ENCODE results near the gene NCKIPSD.

Gene NCKIPSD

GRCh38 chr3:48655063-48655462 is 30.7 kb downstream of the NCKIPSD start:
- Histone ChIP-seq H3K36me3 (ENCODE audit: insufficient read depth, low read length) (no peaks in the 10 kb centered on the region), H3K9me3 (ENCODE audit: control insufficient read depth, insufficient read depth, low read length) (no peaks in the 10 kb centered on the region), H3K9ac (ENCODE audit: low read depth, low read length) (peak overlapping the region; percentile 49), H3K4me1 (ENCODE audit: insufficient read depth, low read length) (no peaks in the 10 kb centered on the region)

- no peak overlapping the region for H3K9ac ChIP-seq (ENCODE audit: low read depth, low read length)
- H3K9me3 ChIP-seq (ENCODE audit: control insufficient read depth, insufficient read depth, low read length): no peaks in the 10 kb centered on the region
- H3K4me1 ChIP-seq (ENCODE audit: insufficient read depth, low read length): no peaks in the 10 kb centered on the region
- H3K36me3 ChIP-seq (ENCODE audit: insufficient read depth, low read length): no peaks in the 10 kb centered on the region
Measured at GRCh38 chr3:48652923-48653715, 32.6 kb downstream of the NCKIPSD start.

- Histone ChIP-seq H3K9ac (ENCODE audit: low read depth, low read length) (no peak overlapping the region), H3K36me3 (ENCODE audit: insufficient read depth, low read length) (no peaks in the 10 kb centered on the region), H3K9me3 (ENCODE audit: control insufficient read depth, insufficient read depth, low read length) (no peaks in the 10 kb centered on the region), H3K4me1 (ENCODE audit: insufficient read depth, low read length) (no peaks in the 10 kb centered on the region)
Measured at GRCh38 chr3:48651771-48652170, 33.9 kb downstream of the NCKIPSD start.

- Histone ChIP-seq H3K36me3 (ENCODE audit: insufficient read depth, low read length) (no peaks in the 10 kb centered on the region), H3K9me3 (ENCODE audit: control insufficient read depth, insufficient read depth, low read length) (no peaks in the 10 kb centered on the region), H3K4me1 (ENCODE audit: insufficient read depth, low read length) (no peaks in the 10 kb centered on the region), H3K9ac (ENCODE audit: low read depth, low read length) (no peak overlapping the region)
Measured at GRCh38 chr3:48650723-48651122, 35.0 kb downstream of the NCKIPSD start.

GRCh38 chr3:48648188-48648850 is 37.4 kb downstream of the NCKIPSD start:
- no peaks in the 10 kb centered on the region for H3K9me3 ChIP-seq (ENCODE audit: control insufficient read depth, insufficient read depth, low read length)
- no peaks in the 10 kb centered on the region for H3K36me3 ChIP-seq (ENCODE audit: insufficient read depth, low read length)
- no peak overlapping the region for H3K9ac ChIP-seq (ENCODE audit: low read depth, low read length)
- H3K4me1 ChIP-seq (ENCODE audit: insufficient read depth, low read length): no peaks in the 10 kb centered on the region

GRCh38 chr3:48647714-48648113 is 38.0 kb downstream of the NCKIPSD start:
- H3K36me3 ChIP-seq (ENCODE audit: insufficient read depth, low read length): no peaks in the 10 kb centered on the region
- no peaks in the 10 kb centered on the region for H3K9me3 ChIP-seq (ENCODE audit: control insufficient read depth, insufficient read depth, low read length)

GRCh38 chr3:48644898-48645760 is 40.6 kb downstream of the NCKIPSD start:
- no peaks in the 10 kb centered on the region for H3K4me1 ChIP-seq (ENCODE audit: insufficient read depth, low read length)
- no peak overlapping the region for H3K9ac ChIP-seq (ENCODE audit: low read depth, low read length)
- no peaks in the 10 kb centered on the region; the same call in 1 of the 2 replicates for H3K36me3 ChIP-seq (ENCODE audit: insufficient read depth, low read length)
- no peaks in the 10 kb centered on the region for H3K9me3 ChIP-seq (ENCODE audit: control insufficient read depth, insufficient read depth, low read length)

More at GRCh38 chr3:48647714-48648113, 38.0 kb downstream of the NCKIPSD start:
- no peak overlapping the region for H3K9ac ChIP-seq (ENCODE audit: low read depth, low read length)
- no peaks in the 10 kb centered on the region for H3K4me1 ChIP-seq (ENCODE audit: insufficient read depth, low read length)

GRCh38 chr3:48642605-48643004 is 43.1 kb downstream of the NCKIPSD start:
- Histone ChIP-seq H3K36me3 (ENCODE audit: insufficient read depth, low read length) (no peaks in the 10 kb centered on the region; the same call in 1 of the 2 replicates), H3K9me3 (ENCODE audit: control insufficient read depth, insufficient read depth, low read length) (no peaks in the 10 kb centered on the region), H3K9ac (ENCODE audit: low read depth, low read length) (no peak overlapping the region), H3K4me1 (ENCODE audit: insufficient read depth, low read length) (no peaks in the 10 kb centered on the region)

GRCh38 chr3:48641396-48641795 is 44.3 kb downstream of the NCKIPSD start:
- H3K4me1 ChIP-seq (ENCODE audit: insufficient read depth, low read length): peaks cover 9% of the 10 kb centered on the region
- no peaks in the 10 kb centered on the region for H3K9me3 ChIP-seq (ENCODE audit: control insufficient read depth, insufficient read depth, low read length)
- no peak overlapping the region for H3K9ac ChIP-seq (ENCODE audit: low read depth, low read length)
- no peaks in the 10 kb centered on the region; the same call in 1 of the 2 replicates for H3K36me3 ChIP-seq (ENCODE audit: insufficient read depth, low read length)

GRCh38 chr3:48639944-48640606 is 45.6 kb downstream of the NCKIPSD start:
- peaks cover 9% of the 10 kb centered on the region for H3K4me1 ChIP-seq (ENCODE audit: insufficient read depth, low read length)
- no peaks in the 10 kb centered on the region; the same call in 1 of the 2 replicates for H3K36me3 ChIP-seq (ENCODE audit: insufficient read depth, low read length)
- H3K9me3 ChIP-seq (ENCODE audit: control insufficient read depth, insufficient read depth, low read length): no peaks in the 10 kb centered on the region
- no peak overlapping the region for H3K9ac ChIP-seq (ENCODE audit: low read depth, low read length)

GRCh38 chr3:48637305-48637704 is 48.4 kb downstream of the NCKIPSD start:
- Histone ChIP-seq H3K9ac (ENCODE audit: low read depth, low read length) (no peak overlapping the region), H3K4me1 (ENCODE audit: insufficient read depth, low read length) (peaks cover 17% of the 10 kb centered on the region), H3K36me3 (ENCODE audit: insufficient read depth, low read length) (peaks cover 5% of the 10 kb centered on the region), H3K9me3 (ENCODE audit: control insufficient read depth, insufficient read depth, low read length) (no peaks in the 10 kb centered on the region)

GRCh38 chr3:48636149-48636655 is 49.5 kb downstream of the NCKIPSD start:
- peaks cover 8% of the 10 kb centered on the region for H3K36me3 ChIP-seq (ENCODE audit: insufficient read depth, low read length)
- H3K9me3 ChIP-seq (ENCODE audit: control insufficient read depth, insufficient read depth, low read length): no peaks in the 10 kb centered on the region
- peak overlapping the region; percentile 97 for H3K9ac ChIP-seq (ENCODE audit: low read depth, low read length)

GRCh38 chr3:48635222-48636021 is 50.3 kb downstream of the NCKIPSD start, which contains the start of gene SLC26A6:
Gene SLC26A6, minus strand, starts transcription at chr3:48635461. Its CDS starts 68 bp downstream, at chr3:48635393.
- Histone ChIP-seq H3K36me3 (ENCODE audit: insufficient read depth, low read length) (peaks cover 8% of the 10 kb centered on the region), H3K9ac (ENCODE audit: low read depth, low read length) (peak within 1 kb of the TSS; percentile 97), H3K9me3 (ENCODE audit: control insufficient read depth, insufficient read depth, low read length) (no peaks in the 10 kb centered on the region), H3K4me1 (ENCODE audit: insufficient read depth, low read length) (peaks cover 17% of the 10 kb centered on the region)

More at GRCh38 chr3:48636149-48636655, 49.5 kb downstream of the NCKIPSD start:
- peaks cover 17% of the 10 kb centered on the region for H3K4me1 ChIP-seq (ENCODE audit: insufficient read depth, low read length)
